ENCODE data around the gene TGIF1.
A peak's percentile ranks its signal among the peaks of the same experiment; 100 is the strongest.

TGIF1 gene

DNA sequence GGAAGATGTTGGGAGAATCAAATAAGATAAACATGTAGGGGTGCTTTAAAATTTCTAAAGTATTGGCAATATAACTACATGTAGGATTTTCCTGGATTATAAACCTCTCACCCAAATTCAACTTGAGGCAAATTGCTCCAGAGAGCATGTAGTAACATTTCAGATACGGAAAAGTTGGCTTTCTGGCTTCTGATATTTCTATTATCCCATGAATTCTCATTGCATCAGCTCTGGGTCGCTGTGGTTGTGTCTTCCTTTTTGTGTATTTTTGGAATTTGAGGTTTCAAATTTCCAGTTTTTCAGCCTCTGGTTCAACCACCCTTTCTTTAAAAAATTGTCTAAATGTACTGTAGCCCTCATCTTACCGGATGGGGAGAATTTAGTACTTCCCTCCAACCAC is 32.3 kb downstream of the TGIF1 start:
- DNase-seq (ENCODE audit: low spot score): no peak

DNA sequence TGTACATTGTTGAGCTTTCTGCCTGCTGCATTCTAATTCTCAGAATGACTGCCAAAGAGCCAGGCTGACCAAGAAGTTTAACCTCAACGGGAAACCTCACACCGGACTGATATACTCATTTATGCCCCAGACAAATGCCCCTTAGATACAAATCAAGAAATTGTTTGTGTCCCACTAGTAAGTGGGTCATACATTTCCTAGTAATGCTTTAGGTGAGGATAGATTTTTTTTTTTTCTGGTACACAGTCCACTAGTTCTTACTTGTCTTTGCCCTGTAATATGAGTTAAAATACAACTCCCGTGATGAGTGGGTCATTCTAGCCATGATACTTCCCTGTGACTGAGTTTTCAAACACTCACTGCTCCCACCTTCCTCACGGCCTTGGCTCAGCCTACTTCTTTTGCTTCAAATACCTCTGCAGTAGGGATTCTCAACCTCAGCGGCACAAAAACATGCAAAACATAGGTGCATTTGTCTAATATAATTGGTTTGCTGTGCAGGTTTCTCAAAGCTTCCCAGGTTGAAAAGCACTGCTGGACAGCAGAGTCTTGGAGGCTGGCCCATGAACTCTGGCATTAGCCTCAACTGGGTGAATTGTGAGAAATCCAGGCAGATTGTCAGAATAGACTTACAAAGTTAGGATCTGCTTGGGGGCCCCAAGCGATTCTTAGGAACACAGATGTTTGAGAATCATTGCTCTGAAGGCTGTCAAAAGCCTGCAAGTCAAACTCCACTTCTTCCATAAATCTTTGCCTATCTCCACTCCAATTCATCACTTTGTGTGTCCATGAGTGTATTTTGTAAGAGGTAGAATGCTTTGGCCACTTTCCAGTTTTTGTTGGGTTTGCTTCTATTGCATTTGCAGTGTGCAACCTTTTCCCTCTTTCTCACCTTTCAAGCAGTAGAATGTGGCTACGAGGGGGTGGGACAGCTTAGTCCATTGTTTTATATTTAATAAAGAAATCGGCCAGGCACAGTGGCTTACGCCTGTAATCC is 35.5 kb downstream of the TGIF1 start:
- no peak for DNase-seq (ENCODE audit: low spot score)

DNA sequence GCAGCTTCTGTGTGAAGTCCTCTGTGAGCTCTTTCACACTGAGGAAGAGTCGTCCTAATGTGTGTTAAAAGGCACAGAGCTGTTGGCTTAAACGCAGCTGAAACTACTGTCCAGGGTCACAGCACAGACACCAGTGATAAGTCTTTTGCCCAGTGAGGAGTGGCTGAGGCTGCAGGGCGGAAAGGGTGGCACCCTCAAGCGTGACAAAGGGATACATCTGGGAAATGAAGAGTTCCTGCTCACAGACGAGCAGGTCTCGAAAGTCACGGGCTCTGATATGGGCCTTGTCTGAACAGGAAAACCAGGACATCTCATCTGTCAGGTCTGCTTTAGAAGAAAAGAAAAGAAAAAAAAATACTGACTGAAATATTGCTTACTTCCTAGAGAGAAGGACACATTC is 36.5 kb downstream of the TGIF1 start:
- no peak for DNase-seq (ENCODE audit: low spot score)

DNA sequence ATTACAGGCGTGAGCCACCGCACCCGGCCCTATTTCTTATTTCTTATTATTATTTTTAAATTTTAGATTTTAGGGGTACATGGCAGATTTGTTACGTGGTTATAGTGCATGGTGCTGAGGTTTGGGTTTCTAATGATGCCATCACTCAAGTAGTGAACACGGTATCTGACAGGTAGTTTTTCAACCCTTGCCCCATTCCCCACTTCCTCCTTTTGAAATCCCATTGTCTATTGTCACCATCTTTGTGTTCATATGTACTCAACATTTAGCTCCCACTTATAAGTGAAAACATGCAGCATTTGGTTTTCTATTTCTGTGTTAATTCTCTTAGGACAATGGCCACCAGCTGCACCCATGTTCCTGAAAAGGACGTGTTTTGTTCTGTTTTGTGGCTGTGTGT is 39.5 kb downstream of the TGIF1 start:
- no peak for DNase-seq (ENCODE audit: low spot score)

DNA sequence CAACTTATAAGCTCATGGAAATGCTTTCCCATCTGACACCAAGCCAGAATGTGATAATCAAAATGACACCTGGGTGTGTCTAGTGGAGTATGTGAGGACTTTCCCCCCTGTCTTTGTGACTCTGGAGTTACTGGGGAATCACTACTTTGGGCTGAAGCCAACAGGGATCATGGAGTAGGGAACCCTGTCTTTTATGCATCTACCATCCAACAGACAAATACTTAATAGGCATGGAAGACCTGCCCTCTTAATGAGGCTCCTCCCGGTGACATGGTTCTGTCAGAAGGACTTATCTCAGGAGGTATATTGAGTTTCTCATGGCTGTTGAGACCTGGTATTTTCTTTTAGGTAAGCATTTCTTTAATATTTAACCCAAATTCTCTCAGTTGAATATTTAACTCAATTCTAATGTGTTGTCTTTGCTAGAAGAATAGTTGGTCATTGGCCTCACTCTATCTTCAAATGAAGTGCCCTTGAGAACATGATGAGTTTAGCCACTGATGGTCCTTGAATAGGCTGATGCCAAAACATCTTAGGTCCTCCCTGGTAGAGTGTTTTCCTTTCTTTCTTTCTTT is 42.1 kb downstream of the TGIF1 start:
- no peak for DNase-seq (ENCODE audit: low spot score)

DNA sequence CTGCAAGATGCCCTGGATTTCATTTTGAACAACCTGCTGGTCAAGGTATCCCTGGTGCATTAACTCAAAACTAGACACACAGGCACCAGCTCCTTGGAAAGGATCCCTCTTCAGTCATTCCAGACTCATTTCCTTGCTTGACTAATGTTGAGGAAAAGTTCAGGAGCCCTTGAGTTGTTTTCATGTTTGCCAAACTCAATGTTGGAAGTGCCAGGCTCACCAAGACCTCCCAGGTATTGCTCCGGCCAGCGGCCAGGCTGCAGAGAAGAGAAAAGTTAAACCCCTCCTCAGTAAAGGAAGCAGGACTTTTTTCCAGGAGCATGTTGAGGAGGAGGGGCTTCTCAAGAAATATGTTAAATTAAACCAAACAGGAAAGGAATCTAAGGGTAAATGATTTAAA is 42.7 kb downstream of the TGIF1 start:
- DNase-seq (ENCODE audit: low spot score): no peak

DNA sequence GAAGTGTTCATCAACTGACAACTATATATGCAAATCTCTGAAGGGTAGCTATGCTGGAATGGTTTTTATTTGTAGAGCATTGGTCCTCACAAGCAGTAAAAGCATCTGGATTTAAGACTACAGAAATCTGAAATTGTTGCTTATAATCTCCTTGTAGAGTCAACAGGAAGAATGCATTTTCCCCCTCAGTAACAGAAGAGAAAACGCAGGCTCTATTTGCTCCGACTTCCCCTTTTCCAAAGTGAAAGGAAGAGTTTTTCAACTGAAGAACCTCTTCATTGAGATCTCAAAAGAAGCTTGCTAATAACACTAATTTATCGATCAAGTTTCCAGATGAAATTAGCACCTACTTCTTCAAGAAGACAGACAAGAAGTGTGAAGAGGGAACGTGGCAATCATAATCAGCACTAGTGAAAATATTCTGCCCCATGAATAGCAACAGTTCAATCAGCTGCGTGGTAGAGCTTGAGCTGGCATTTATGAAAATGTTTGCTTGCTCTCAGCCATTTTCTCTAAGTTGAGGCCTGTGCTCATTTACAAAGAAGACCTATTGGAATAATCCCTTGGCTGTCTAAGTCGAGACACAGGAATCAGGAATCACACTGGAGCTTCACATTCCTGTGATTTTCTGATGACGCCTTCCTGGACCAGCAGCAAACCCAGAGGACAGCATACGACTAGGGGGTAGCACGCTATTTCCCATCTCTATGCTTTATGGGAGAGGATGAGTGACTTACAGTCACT is 43.7 kb downstream of the TGIF1 start:
- DNase-seq (ENCODE audit: low spot score): no peak

DNA sequence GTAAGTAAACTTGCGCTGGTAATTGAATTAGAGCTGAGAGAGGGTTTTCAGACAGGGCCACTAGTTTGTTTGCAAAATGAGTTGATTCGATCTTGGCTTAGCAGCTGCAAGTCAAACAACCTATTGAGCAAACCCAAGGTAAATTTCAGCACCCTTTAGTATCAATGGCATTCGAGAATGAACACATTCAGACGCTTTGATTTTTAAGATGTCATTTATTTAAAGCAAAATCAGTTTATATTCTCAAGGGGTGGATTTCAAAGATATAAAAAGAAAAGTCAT is 44.2 kb downstream of the TGIF1 start:
- no peak for DNase-seq (ENCODE audit: low spot score)

DNA sequence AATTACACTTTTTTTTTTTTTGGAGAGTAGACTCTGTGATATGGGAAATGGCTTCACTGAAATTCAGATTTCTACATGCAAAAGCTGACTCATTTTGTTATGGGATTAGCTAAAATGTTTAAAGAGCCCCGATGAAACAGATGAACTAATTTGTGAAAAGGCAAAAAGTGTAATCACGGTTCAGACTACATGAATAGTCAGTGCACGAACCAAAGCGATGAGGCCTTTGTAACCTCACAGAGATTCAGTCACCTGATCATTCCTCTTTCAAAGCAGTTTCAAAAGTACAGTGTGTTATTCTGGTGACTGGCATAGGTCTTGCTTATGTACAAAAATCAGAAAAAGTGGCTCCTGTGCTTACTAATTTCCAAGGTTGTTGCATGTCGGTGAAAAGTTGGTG is 44.6 kb downstream of the TGIF1 start:
- no peak for DNase-seq (ENCODE audit: low spot score)

DNA sequence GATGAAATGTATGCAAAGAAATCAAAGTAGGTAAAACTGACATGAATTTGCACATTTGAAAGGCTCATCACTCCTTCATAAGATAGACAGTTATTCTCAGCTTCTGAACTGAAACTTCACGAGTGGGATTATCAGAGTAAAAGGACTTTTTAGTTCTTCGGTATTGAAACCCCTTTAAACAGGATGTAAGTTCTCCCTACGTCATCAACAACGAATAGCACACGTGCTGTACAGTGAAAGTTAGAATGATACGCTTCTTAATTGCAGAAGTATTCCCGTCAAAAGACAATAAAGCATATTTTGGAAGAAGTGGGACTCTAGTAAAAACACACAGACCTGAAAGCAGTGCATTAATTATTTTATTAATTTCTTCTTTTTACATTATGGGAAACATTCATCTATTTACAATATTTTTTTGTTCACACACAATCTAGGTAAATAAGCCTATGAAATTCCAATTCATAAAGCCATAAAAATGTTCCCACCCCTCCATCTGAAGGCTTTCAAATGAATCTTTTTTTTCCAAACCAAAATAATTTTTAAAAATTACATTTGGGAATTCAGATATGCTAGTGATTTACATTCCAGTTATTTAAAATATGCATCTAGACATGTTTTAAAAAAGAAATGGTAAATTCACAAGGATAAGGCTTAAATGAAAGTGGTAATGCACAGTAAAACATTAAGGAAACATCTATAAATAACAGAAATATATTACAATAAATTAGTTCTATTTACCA is 45.9 kb downstream of the TGIF1 start:
- DNase-seq (ENCODE audit: low spot score): no peak

DNA sequence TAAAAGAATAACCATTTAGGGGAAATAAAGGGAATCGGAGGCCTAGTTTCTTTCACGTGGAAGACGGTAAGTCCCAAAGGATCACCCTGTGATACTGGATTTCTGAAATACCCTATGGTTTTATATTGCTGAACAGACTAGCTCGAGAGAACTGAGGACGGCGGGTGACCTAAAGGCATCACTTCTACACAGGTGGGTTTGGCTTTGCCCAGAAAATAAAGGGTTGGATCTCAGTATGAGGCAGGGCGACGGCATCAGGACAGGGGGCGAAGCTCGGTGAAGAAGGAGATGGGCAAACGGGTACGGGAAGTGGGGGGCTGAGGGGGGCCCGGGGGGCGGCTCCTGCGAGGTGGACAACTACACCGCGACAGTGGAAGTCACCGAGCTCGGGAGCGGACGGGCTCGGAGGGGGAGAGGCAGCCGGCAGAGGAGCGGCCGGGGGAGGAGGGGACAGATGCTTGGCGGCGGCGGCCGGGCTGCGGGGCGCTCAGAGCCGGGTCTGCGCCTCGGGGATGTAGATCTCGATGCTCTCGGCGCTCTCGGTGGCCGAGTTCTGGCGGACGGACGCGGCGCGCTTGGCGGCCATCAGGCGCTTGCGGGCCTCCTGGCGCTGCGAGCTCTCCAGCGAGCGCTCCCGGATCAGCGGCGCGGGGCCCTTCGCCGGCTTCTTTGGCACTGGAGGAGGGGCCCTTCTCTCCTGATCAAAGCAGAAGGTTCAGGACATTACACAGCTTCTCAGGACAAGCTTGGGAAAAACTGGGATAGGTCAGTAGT is 48.9 kb downstream of the TGIF1 start:
- DNase-seq (ENCODE audit: low spot score): peak; percentile 24

DNA sequence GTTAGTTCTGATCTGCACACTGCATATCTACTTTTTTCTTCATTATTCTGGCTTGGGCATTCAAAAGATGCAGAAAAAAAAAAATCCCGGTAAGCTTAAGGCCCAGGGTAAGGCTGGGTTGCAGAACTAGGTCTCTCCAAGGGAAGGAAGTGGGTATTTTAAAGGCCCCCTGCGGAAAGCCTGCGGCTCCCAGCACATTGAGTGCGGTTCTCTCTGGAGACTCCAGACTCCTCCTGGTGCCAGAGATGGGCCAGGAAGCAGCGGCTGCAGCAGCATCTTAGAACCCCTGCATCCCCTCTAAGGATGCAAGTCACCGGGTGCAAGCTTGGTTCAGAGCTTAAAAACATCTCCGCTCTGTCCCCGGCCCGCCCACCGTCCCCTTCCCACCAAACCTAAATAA is 49.5 kb downstream of the TGIF1 start:
- DNase-seq (ENCODE audit: low spot score): no peak

DNA sequence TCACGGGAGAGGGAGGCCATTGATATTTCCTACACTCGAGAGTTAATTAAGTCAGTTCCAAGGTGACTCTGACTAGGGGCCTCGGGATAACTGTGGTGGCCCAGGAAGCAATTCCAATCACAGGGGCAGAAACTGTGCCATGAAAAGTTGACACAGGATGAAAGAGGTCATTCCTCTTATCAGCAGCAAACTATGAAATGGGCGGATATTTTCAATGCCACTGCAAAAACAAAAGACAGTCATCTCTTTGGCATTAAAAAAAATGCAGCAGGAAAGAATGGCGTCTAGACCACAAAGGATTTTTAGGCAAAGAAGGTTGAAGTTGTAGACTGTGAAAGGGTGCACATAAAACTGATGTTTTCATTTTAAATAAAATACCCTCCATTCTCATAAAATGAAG is 50.0 kb downstream of the TGIF1 start:
- no peak for DNase-seq (ENCODE audit: low spot score)

DNA sequence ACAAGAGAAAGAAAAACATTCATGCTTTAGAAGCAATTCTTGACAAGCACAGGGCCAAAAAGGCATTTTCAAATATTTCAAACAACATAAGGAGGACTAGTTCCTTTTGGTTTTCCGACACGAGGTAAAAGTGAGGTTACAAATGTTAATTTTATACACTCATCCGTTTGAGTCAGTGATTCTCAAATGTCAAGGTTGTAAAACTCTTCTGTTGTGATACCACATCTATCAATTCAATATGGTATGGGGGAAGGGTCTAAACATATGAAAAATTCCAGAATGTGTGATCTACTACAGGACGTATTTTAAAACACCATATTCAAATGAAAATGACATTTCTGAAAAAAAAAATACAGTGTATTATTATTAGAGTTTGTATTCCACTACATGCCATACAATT is 52.7 kb downstream of the TGIF1 start:
- DNase-seq (ENCODE audit: low spot score): no peak

DNA sequence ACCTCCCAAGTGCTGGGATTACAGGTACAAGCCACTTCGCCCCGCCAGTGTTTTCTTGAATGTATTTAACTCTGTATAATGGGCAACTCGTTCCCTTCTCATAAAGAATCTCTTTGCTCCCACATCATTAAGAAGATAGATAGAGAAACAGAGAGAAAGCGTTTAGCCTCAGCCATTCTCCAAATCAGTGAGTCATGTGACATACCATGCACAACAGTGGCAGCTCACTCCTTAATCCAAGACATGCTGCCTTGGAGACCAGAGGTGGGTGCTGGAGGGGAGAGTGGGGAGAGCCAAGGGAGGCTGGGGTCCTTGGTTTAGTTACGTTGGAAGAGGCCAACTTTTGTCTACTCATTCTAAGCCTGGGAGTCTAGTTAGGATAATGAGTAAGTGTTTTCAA is 54.7 kb downstream of the TGIF1 start:
- DNase-seq (ENCODE audit: low spot score): no peak

DNA sequence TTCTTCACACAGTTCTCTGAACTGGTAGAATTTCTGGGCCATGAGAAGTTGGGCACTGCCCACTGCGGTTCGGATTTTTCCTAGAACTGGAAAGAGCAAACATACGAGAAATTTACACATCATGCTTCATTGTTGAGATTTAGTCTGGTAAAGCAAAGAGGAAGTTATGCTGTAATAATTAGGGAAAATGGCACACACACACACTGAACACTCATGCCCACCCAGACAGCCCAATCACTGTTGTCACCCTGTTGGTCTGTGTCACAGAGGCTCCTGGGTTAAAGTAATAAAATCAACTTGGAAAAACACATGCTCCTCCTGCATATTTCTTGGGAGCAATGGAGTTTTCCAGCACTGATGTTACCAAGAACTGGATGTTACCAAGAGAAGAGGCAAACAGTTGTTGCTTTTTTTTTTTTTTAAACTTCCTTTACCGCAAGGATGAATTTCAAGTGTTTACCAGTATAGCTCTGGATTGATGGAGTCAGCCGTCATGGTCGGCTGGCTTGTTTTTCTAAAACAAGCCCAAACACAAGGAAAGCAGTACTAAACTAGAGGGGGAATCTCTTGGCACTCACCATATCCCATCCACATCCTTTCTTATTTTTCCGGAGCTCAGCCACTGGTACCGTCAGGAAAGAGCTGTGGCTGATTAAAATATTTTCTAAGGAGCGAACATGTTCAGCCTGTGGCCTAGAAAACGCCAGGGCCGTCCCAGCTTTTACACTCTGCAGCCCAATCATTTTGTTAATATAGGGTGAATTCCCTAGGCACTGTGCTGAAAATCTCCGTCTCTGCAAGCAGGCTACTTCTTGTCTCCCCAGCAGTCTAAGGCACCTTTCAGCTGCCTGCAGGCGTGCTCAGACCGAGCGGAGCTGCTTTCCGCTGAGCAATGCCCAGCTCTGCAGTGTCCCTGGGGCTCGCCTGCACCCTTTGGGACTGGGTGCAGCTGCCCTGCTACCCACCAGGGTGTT is 58.9 kb downstream of the TGIF1 start:
- no peak for DNase-seq (ENCODE audit: low spot score)

All from globus pallidus (tissue), 1 donor.